HG03095 (cell line): ENCODE measurements around the gene DIS3L.
"Not testable (repeated sequence)": the region's sequence is repeated elsewhere in the genome, so short reads cannot be mapped to it uniquely, and the experiment has no call there.

Source experiments
- ATAC-seq: cut with Tn5 transposase; IDR thresholded peaks from one replicate; pipeline ENCODE4 v1.9.1; 2021; ENCODE audit warnings: moderate library complexity; ENCODE audit not compliant: unreplicated experiment

Gene DIS3L

GRCh38 chr15:66308531-66308930 lies 15.2 kb downstream of the DIS3L start:
- no peak for ATAC-seq

GRCh38 chr15:66309828-66310227 lies 16.5 kb downstream of the DIS3L start:
- no peak for ATAC-seq

- ATAC-seq = no peak
These were observed 17.4 kb downstream of the DIS3L start for GRCh38 chr15:66310786-66311185.

GRCh38 chr15:66312144-66312543 lies 18.8 kb downstream of the DIS3L start:
- ATAC-seq = no peak

GRCh38 chr15:66323312-66323928 lies 30.1 kb downstream of the DIS3L start:
- ATAC-seq = no peak

GRCh38 chr15:66326051-66326450 lies 32.7 kb downstream of the DIS3L start:
- ATAC-seq = no peak

- ATAC-seq = no peak
These were observed 34.4 kb downstream of the DIS3L start for GRCh38 chr15:66327736-66328135.

GRCh38 chr15:66328771-66329170 lies 35.4 kb downstream of the DIS3L start:
- ATAC-seq = no peak

GRCh38 chr15:66348530-66348929 lies 55.2 kb downstream of the DIS3L start:
- ATAC-seq = not testable (repeated sequence)

- ATAC-seq = no peak
These were observed 62.6 kb downstream of the DIS3L start for GRCh38 chr15:66356077-66356358.

GRCh38 chr15:66356359-66357236 lies 63.2 kb downstream of the DIS3L start, which contains the start of gene TIPIN:
Gene TIPIN, minus strand, starts transcription at chr15:66356685. Its CDS starts 3,738 bp downstream, at chr15:66352947.
- ATAC-seq = peak; percentile 86

GRCh38 chr15:66359740-66360139 lies 66.4 kb downstream of the DIS3L start:
- ATAC-seq = no peak

GRCh38 chr15:66361745-66362460 lies 68.5 kb downstream of the DIS3L start:
- ATAC-seq = not testable (repeated sequence)

GRCh38 chr15:66362776-66363175 lies 69.4 kb downstream of the DIS3L start:
- no peak for ATAC-seq

GRCh38 chr15:66364944-66365528 lies 71.7 kb downstream of the DIS3L start:
- ATAC-seq = no peak

GRCh38 chr15:66369773-66370651 lies 76.6 kb downstream of the DIS3L start:
- ATAC-seq = no peak

GRCh38 chr15:66374179-66374578 lies 80.8 kb downstream of the DIS3L start:
- no peak for ATAC-seq

GRCh38 chr15:66378814-66379430 lies 85.6 kb downstream of the DIS3L start:
- no peak for ATAC-seq

- ATAC-seq = not testable (repeated sequence)
These were observed 88.0 kb downstream of the DIS3L start for GRCh38 chr15:66381376-66381775.
